HEK293 (cell line): Measurements from ENCODE around the gene REEP2.

Source experiments
- FEZF1 ChIP-seq: fragments of 450-650 bp; formaldehyde crosslinking; IDR thresholded peaks from 2 replicates; pipeline ENCODE4 v1.5.1; 2016; ENCODE audit warnings: missing biosample characterization, missing genetic modification characterization
- GFI1B ChIP-seq: fragments of 450-650 bp; formaldehyde crosslinking; IDR thresholded peaks from 2 replicates; pipeline ENCODE4 v1.5.1; 2016; ENCODE audit warnings: missing biosample characterization, missing genetic modification characterization
- GLIS2 ChIP-seq: fragments of 450-650 bp; formaldehyde crosslinking; IDR thresholded peaks from 2 replicates; pipeline ENCODE4 v1.5.1; 2016; ENCODE audit warnings: missing biosample characterization, missing genetic modification characterization
- HOXD13 ChIP-seq: sonication (generic); formaldehyde crosslinking; IDR thresholded peaks from 2 replicates; pipeline ENCODE4 v1.8.0; 2022; ENCODE audit warnings: missing genetic modification reagents, borderline replicate concordance
- IKZF3 ChIP-seq: fragments of 450-650 bp; IDR thresholded peaks from 2 replicates; pipeline ENCODE4 v1.5.0; 2018; ENCODE audit warnings: missing biosample characterization, mild to moderate bottlenecking, missing genetic modification characterization, moderate library complexity
- KLF10 ChIP-seq: fragments of 450-650 bp; IDR thresholded peaks from 2 replicates; pipeline ENCODE4 v1.5.1; 2018; ENCODE audit warnings: missing biosample characterization, mild to moderate bottlenecking, missing genetic modification characterization
- SP7 ChIP-seq: fragments of 450-650 bp; formaldehyde crosslinking; IDR thresholded peaks from 2 replicates; pipeline ENCODE4 v1.5.1; 2016; ENCODE audit warnings: missing biosample characterization, missing genetic modification characterization
- ZBTB48 ChIP-seq: fragments of 450-650 bp; formaldehyde crosslinking; IDR thresholded peaks from 2 replicates; pipeline ENCODE4 v1.5.1; 2016; ENCODE audit warnings: missing biosample characterization, missing genetic modification characterization
- ZFP37 ChIP-seq: fragments of 450-650 bp; formaldehyde crosslinking; IDR thresholded peaks from 2 replicates; pipeline ENCODE4 v1.5.1; 2016; ENCODE audit warnings: missing biosample characterization, missing genetic modification characterization
- ZNF133 ChIP-seq: fragments of 450-650 bp; formaldehyde crosslinking; IDR thresholded peaks from 2 replicates; pipeline ENCODE4 v1.5.1; 2016; ENCODE audit warnings: missing biosample characterization, missing genetic modification characterization
- ZNF2 ChIP-seq: fragments of 450-650 bp; formaldehyde crosslinking; IDR thresholded peaks from 2 replicates; pipeline ENCODE4 v1.5.1; 2016; ENCODE audit warnings: missing biosample characterization, missing genetic modification characterization
- ZNF23 ChIP-seq: fragments of 450-650 bp; formaldehyde crosslinking; IDR thresholded peaks from 2 replicates; pipeline ENCODE4 v1.5.1; 2016; ENCODE audit warnings: missing biosample characterization, missing genetic modification characterization, borderline replicate concordance
- ZNF335 ChIP-seq: fragments of 450-650 bp; formaldehyde crosslinking; conservative IDR thresholded peaks from 2 replicates; pipeline ENCODE4 v1.5.1; 2016; ENCODE audit warnings: missing biosample characterization, missing genetic modification characterization
- ZNF366 ChIP-seq: fragments of 450-650 bp; formaldehyde crosslinking; conservative IDR thresholded peaks from 2 replicates; pipeline ENCODE4 v1.5.1; 2016; ENCODE audit warnings: missing biosample characterization, missing genetic modification characterization
- ZNF521 ChIP-seq: fragments of 450-650 bp; formaldehyde crosslinking; IDR thresholded peaks from 2 replicates; pipeline ENCODE4 v1.5.1; 2017; ENCODE audit warnings: missing biosample characterization, mild to moderate bottlenecking, missing genetic modification characterization
- ZNF558 ChIP-seq: fragments of 450-650 bp; formaldehyde crosslinking; IDR thresholded peaks from 2 replicates; pipeline ENCODE4 v1.5.1; 2016; ENCODE audit warnings: missing biosample characterization, missing genetic modification characterization
- ZNF600 ChIP-seq: fragments of 450-650 bp; formaldehyde crosslinking; IDR thresholded peaks from 2 replicates; pipeline ENCODE4 v1.5.1; 2016; ENCODE audit warnings: missing biosample characterization, missing genetic modification characterization
- ZNF654 ChIP-seq: fragments of 450-650 bp; formaldehyde crosslinking; IDR thresholded peaks from 2 replicates; pipeline ENCODE4 v1.5.1; 2016; ENCODE audit warnings: low read depth, missing biosample characterization, missing genetic modification characterization
- ZNF660 ChIP-seq: fragments of 450-650 bp; IDR thresholded peaks from 2 replicates; pipeline ENCODE4 v1.5.1; 2018; ENCODE audit warnings: missing biosample characterization, mild to moderate bottlenecking, missing genetic modification characterization
- ZNF791 ChIP-seq: fragments of 450-650 bp; formaldehyde crosslinking; IDR thresholded peaks from 2 replicates; pipeline ENCODE4 v1.5.1; 2016; ENCODE audit warnings: missing biosample characterization, missing genetic modification characterization
- ZXDB ChIP-seq: fragments of 450-650 bp; formaldehyde crosslinking; IDR thresholded peaks from 2 replicates; pipeline ENCODE4 v1.5.1; 2016; ENCODE audit warnings: missing biosample characterization, missing genetic modification characterization
- TF ChIP-seq, protein P1 (sequence below): fragments of 450-650 bp; formaldehyde crosslinking; IDR thresholded peaks from 2 replicates; pipeline ENCODE4 v1.5.1; 2016; ENCODE audit warnings: missing biosample characterization, missing genetic modification characterization
- TF ChIP-seq, protein P2 (sequence below): fragments of 450-650 bp; formaldehyde crosslinking; IDR thresholded peaks from 2 replicates; pipeline ENCODE4 v1.5.1; 2016; ENCODE audit warnings: missing biosample characterization, missing genetic modification characterization
- TF ChIP-seq, protein P3 (sequence below): fragments of 450-650 bp; formaldehyde crosslinking; IDR thresholded peaks from 2 replicates; pipeline ENCODE4 v1.5.1; 2016; ENCODE audit warnings: missing biosample characterization, missing genetic modification characterization
- TF ChIP-seq, protein P4 (sequence below): fragments of 450-650 bp; formaldehyde crosslinking; IDR thresholded peaks from 2 replicates; pipeline ENCODE4 v1.5.1; 2016; ENCODE audit warnings: missing biosample characterization, missing genetic modification characterization
- TF ChIP-seq, protein P5 (sequence below): fragments of 450-650 bp; formaldehyde crosslinking; conservative IDR thresholded peaks from 2 replicates; pipeline ENCODE4 v1.5.1; 2016; ENCODE audit warnings: low read depth, missing biosample characterization, missing genetic modification characterization
- TF ChIP-seq, protein P6 (sequence below): fragments of 450-650 bp; formaldehyde crosslinking; IDR thresholded peaks from 2 replicates; pipeline ENCODE4 v1.5.1; 2016; ENCODE audit warnings: missing biosample characterization, missing genetic modification characterization

The REEP2 gene

DNA sequence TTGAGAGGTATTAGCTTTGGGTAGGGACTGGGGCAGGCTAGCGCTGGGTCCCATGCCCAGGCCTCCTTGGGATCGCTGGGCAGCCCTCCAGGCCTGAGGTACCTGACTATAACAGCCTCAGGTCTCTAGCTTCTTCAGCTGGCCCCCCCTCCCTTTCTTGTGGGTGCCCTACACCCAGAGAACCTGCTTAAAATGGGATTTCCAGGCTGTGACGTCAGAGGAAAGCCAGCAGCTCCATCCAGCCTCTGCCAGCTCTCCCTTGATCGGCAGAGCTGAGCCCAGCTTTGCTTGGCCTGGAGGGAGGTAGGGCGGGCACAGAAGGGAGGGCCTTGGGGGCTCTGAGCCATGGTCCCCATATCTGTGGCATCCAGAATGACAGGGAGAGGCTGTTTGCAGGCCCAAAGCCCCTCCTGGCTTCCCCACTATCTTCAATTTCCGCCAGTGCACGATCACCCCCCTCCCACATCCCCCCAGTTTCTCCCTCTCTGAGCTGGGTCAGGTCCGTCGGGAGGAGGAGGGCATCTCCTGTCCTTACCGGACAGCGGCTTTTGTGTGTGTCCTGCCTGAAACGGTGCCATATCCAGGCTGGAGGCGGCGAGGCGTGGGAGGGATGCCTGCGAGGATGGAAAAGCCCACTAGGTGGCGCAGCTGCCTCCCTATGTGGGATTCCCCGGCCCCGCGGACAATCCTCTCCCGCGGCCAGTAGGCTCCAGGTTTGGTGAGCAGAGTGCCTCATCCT lies 10.8 kb downstream of the REEP2 start (continued):
- peak; percentile 73 for TF ChIP-seq ZNF335
- TF ChIP-seq KLF10, result no peak
- TF ChIP-seq GFI1B (tag by site-specific recombination), result no peak
- no peak for TF ChIP-seq ZNF791 (tag by site-specific recombination)
- TF ChIP-seq, protein P1, sequence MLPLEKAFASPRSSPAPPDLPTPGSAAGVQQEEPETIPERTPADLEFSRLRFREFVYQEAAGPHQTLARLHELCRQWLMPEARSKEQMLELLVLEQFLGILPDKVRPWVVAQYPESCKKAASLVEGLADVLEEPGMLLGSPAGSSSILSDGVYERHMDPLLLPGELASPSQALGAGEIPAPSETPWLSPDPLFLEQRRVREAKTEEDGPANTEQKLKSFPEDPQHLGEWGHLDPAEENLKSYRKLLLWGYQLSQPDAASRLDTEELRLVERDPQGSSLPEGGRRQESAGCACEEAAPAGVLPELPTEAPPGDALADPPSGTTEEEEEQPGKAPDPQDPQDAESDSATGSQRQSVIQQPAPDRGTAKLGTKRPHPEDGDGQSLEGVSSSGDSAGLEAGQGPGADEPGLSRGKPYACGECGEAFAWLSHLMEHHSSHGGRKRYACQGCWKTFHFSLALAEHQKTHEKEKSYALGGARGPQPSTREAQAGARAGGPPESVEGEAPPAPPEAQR (tag by site-specific recombination), result no peak
- no peak for TF ChIP-seq ZNF521 (tag by site-specific recombination)
- TF ChIP-seq ZNF654 (tag by site-specific recombination), result peak; percentile 92
- peak; percentile 99 for TF ChIP-seq ZNF2 (tag by site-specific recombination)
- TF ChIP-seq IKZF3 (tag by site-specific recombination), result peak; percentile 79
- TF ChIP-seq ZNF660 (tag by site-specific recombination), result no peak; the same call in 1 of the 2 replicates
- TF ChIP-seq FEZF1 (tag by site-specific recombination), result no peak
- TF ChIP-seq ZNF23, result no peak
- TF ChIP-seq, protein P2, sequence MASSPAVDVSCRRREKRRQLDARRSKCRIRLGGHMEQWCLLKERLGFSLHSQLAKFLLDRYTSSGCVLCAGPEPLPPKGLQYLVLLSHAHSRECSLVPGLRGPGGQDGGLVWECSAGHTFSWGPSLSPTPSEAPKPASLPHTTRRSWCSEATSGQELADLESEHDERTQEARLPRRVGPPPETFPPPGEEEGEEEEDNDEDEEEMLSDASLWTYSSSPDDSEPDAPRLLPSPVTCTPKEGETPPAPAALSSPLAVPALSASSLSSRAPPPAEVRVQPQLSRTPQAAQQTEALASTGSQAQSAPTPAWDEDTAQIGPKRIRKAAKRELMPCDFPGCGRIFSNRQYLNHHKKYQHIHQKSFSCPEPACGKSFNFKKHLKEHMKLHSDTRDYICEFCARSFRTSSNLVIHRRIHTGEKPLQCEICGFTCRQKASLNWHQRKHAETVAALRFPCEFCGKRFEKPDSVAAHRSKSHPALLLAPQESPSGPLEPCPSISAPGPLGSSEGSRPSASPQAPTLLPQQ (tag by site-specific recombination), result peak; percentile 42; the same call in 1 of the 2 replicates
- TF ChIP-seq, protein P3, sequence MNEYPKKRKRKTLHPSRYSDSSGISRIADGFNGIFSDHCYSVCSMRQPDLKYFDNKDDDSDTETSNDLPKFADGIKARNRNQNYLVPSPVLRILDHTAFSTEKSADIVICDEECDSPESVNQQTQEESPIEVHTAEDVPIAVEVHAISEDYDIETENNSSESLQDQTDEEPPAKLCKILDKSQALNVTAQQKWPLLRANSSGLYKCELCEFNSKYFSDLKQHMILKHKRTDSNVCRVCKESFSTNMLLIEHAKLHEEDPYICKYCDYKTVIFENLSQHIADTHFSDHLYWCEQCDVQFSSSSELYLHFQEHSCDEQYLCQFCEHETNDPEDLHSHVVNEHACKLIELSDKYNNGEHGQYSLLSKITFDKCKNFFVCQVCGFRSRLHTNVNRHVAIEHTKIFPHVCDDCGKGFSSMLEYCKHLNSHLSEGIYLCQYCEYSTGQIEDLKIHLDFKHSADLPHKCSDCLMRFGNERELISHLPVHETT, result 0 out of 2 replicates have a peak, but pooled peaks have one; percentile 43
- TF ChIP-seq HOXD13 (CRISPR knock-in tag), result no peak
- peak; percentile 57; the same call in 1 of the 2 replicates for TF ChIP-seq ZBTB48
- peak; percentile 21; the same call in 1 of the 2 replicates for TF ChIP-seq ZNF366 (tag by site-specific recombination)
- peak; percentile 98 for TF ChIP-seq ZNF600 (tag by site-specific recombination)
- TF ChIP-seq, protein P4, sequence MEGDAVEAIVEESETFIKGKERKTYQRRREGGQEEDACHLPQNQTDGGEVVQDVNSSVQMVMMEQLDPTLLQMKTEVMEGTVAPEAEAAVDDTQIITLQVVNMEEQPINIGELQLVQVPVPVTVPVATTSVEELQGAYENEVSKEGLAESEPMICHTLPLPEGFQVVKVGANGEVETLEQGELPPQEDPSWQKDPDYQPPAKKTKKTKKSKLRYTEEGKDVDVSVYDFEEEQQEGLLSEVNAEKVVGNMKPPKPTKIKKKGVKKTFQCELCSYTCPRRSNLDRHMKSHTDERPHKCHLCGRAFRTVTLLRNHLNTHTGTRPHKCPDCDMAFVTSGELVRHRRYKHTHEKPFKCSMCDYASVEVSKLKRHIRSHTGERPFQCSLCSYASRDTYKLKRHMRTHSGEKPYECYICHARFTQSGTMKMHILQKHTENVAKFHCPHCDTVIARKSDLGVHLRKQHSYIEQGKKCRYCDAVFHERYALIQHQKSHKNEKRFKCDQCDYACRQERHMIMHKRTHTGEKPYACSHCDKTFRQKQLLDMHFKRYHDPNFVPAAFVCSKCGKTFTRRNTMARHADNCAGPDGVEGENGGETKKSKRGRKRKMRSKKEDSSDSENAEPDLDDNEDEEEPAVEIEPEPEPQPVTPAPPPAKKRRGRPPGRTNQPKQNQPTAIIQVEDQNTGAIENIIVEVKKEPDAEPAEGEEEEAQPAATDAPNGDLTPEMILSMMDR (tag by site-specific recombination), result peak; percentile 96
- TF ChIP-seq, protein P5, sequence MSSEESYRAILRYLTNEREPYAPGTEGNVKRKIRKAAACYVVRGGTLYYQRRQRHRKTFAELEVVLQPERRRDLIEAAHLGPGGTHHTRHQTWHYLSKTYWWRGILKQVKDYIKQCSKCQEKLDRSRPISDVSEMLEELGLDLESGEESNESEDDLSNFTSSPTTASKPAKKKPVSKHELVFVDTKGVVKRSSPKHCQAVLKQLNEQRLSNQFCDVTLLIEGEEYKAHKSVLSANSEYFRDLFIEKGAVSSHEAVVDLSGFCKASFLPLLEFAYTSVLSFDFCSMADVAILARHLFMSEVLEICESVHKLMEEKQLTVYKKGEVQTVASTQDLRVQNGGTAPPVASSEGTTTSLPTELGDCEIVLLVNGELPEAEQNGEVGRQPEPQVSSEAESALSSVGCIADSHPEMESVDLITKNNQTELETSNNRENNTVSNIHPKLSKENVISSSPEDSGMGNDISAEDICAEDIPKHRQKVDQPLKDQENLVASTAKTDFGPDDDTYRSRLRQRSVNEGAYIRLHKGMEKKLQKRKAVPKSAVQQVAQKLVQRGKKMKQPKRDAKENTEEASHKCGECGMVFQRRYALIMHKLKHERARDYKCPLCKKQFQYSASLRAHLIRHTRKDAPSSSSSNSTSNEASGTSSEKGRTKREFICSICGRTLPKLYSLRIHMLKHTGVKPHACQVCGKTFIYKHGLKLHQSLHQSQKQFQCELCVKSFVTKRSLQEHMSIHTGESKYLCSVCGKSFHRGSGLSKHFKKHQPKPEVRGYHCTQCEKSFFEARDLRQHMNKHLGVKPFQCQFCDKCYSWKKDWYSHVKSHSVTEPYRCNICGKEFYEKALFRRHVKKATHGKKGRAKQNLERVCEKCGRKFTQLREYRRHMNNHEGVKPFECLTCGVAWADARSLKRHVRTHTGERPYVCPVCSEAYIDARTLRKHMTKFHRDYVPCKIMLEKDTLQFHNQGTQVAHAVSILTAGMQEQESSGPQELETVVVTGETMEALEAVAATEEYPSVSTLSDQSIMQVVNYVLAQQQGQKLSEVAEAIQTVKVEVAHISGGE (tag by site-specific recombination), result no peak
- no peak for TF ChIP-seq ZNF558
- TF ChIP-seq GLIS2 (tag by site-specific recombination), result peak; percentile 79; the same call in 1 of the 2 replicates
- TF ChIP-seq SP7 (tag by site-specific recombination), result peak; percentile 63; the same call in 1 of the 2 replicates
- peak; percentile 81; the same call in 1 of the 2 replicates for TF ChIP-seq ZFP37 (tag by site-specific recombination)
- TF ChIP-seq, protein P6, sequence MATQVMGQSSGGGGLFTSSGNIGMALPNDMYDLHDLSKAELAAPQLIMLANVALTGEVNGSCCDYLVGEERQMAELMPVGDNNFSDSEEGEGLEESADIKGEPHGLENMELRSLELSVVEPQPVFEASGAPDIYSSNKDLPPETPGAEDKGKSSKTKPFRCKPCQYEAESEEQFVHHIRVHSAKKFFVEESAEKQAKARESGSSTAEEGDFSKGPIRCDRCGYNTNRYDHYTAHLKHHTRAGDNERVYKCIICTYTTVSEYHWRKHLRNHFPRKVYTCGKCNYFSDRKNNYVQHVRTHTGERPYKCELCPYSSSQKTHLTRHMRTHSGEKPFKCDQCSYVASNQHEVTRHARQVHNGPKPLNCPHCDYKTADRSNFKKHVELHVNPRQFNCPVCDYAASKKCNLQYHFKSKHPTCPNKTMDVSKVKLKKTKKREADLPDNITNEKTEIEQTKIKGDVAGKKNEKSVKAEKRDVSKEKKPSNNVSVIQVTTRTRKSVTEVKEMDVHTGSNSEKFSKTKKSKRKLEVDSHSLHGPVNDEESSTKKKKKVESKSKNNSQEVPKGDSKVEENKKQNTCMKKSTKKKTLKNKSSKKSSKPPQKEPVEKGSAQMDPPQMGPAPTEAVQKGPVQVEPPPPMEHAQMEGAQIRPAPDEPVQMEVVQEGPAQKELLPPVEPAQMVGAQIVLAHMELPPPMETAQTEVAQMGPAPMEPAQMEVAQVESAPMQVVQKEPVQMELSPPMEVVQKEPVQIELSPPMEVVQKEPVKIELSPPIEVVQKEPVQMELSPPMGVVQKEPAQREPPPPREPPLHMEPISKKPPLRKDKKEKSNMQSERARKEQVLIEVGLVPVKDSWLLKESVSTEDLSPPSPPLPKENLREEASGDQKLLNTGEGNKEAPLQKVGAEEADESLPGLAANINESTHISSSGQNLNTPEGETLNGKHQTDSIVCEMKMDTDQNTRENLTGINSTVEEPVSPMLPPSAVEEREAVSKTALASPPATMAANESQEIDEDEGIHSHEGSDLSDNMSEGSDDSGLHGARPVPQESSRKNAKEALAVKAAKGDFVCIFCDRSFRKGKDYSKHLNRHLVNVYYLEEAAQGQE, result peak; percentile 75
- TF ChIP-seq ZNF133 (tag by site-specific recombination), result no peak
- TF ChIP-seq ZXDB (tag by site-specific recombination), result no peak
